Neural cell (in vitro differentiated cells): ENCODE data around the gene BZW1.

Experiments used
- EP300 ChIP-seq: fragments of 450-650 bp; conservative IDR thresholded peaks from 2 replicates; pipeline ENCODE4 v1.6.1; 2014; ENCODE audit warnings: antibody characterized with exemption, mild to moderate bottlenecking, moderate library complexity; ENCODE audit not compliant: poor library complexity, severe bottlenecking
- EZH2 ChIP-seq: fragments of 200-600, 300-800 bp; shearing (Covaris generic), sonication (generic); IDR thresholded peaks from 2 replicates; pipeline ENCODE4 v1.6.1; 2014; ENCODE audit warnings: antibody characterized with exemption, low read length, borderline replicate concordance, mild to moderate bottlenecking; ENCODE audit not compliant: insufficient read depth, poor library complexity, severe bottlenecking
- POLR2AphosphoS5 ChIP-seq: IDR thresholded peaks from 2 replicates; pipeline ENCODE4 v1.6.1; 2012
- RAD21 ChIP-seq: fragments of 450-650 bp; conservative IDR thresholded peaks from 2 replicates; pipeline ENCODE4 v1.6.1; 2014; ENCODE audit warnings: antibody characterized with exemption, mild to moderate bottlenecking, moderate library complexity
- TAF1 ChIP-seq: IDR thresholded peaks from 2 replicates; pipeline ENCODE4 v1.6.1; 2012; ENCODE audit warnings: low read depth
- TF ChIP-seq, protein P1 (sequence below): fragments of 450-650 bp; IDR thresholded peaks from 2 replicates; pipeline ENCODE4 v1.5.1; 2014; ENCODE audit warnings: antibody characterized with exemption, mild to moderate bottlenecking, moderate library complexity; ENCODE audit not compliant: poor library complexity, severe bottlenecking
- TF ChIP-seq, protein P2 (sequence below): IDR thresholded peaks from 2 replicates; pipeline ENCODE4 v1.6.1; 2012; ENCODE audit warnings: borderline replicate concordance

DNA sequence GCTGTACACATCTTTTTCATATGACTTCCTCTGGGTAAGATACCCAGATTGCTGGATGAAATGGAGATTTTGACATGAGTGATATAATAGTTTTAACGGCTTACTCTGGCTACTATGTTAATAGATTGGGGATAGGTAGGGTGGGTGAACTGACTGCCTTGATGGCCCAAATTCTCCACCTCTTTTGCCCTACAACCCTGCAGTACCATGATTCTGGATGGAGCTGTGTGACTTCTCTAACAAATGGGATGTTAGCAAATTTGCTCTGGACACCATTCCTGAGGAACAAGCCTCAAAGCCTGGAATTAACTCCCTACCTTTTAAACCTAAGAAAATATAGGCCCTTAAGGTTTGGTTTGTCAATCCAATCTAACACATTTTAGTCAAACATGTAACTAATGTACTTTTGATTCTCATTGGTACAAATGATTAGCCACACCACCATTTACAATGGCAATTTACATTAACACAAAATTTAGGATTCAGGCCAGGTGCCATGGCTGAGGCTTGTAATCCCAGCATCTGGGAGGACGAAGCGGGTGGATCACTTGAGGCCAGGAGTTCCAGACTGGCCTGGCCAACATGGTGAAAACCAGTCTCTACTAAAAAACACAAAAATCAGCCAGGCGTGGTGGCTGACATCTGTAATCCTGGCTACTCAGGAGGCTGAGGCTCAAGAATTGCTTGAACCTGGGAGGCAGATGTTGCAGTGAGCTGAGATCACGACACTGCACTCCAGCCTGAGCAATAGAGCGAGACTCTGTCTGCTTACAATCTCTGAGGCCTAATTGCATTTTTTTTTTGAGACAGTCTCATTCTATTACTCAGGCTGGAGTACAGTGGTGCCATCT is 39.9 kb downstream of the BZW1 start:
- TF ChIP-seq, protein P1, sequence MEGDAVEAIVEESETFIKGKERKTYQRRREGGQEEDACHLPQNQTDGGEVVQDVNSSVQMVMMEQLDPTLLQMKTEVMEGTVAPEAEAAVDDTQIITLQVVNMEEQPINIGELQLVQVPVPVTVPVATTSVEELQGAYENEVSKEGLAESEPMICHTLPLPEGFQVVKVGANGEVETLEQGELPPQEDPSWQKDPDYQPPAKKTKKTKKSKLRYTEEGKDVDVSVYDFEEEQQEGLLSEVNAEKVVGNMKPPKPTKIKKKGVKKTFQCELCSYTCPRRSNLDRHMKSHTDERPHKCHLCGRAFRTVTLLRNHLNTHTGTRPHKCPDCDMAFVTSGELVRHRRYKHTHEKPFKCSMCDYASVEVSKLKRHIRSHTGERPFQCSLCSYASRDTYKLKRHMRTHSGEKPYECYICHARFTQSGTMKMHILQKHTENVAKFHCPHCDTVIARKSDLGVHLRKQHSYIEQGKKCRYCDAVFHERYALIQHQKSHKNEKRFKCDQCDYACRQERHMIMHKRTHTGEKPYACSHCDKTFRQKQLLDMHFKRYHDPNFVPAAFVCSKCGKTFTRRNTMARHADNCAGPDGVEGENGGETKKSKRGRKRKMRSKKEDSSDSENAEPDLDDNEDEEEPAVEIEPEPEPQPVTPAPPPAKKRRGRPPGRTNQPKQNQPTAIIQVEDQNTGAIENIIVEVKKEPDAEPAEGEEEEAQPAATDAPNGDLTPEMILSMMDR: no peak
- TF ChIP-seq EZH2: no peak
- TF ChIP-seq TAF1: no peak
- TF ChIP-seq RAD21: no peak
- TF ChIP-seq POLR2AphosphoS5: peak; percentile 47
- TF ChIP-seq EP300: no peak
- TF ChIP-seq, protein P2, sequence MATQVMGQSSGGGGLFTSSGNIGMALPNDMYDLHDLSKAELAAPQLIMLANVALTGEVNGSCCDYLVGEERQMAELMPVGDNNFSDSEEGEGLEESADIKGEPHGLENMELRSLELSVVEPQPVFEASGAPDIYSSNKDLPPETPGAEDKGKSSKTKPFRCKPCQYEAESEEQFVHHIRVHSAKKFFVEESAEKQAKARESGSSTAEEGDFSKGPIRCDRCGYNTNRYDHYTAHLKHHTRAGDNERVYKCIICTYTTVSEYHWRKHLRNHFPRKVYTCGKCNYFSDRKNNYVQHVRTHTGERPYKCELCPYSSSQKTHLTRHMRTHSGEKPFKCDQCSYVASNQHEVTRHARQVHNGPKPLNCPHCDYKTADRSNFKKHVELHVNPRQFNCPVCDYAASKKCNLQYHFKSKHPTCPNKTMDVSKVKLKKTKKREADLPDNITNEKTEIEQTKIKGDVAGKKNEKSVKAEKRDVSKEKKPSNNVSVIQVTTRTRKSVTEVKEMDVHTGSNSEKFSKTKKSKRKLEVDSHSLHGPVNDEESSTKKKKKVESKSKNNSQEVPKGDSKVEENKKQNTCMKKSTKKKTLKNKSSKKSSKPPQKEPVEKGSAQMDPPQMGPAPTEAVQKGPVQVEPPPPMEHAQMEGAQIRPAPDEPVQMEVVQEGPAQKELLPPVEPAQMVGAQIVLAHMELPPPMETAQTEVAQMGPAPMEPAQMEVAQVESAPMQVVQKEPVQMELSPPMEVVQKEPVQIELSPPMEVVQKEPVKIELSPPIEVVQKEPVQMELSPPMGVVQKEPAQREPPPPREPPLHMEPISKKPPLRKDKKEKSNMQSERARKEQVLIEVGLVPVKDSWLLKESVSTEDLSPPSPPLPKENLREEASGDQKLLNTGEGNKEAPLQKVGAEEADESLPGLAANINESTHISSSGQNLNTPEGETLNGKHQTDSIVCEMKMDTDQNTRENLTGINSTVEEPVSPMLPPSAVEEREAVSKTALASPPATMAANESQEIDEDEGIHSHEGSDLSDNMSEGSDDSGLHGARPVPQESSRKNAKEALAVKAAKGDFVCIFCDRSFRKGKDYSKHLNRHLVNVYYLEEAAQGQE: no peak
